Left ventricle myocardium superior (tissue), 1 donor: Measurements from ENCODE around the gene SYNGR2. TPM values are rescaled to one million over a fixed set of nuclear protein-coding genes. Genes with fewer than 3 reads are reported as not detected.
"Not testable (repeated sequence)": the region's sequence is repeated elsewhere in the genome, so short reads cannot be mapped to it uniquely, and the experiment has no call there.

Experiments used
- ATAC-seq: fragments of 200-7000 bp; cut with Tn5 transposase; one replicate; pipeline ENCODE4 v1.9.1; 2020; ENCODE audit warnings: mild to moderate bottlenecking, moderate library complexity
- DNase-seq: peaks from one replicate; pipeline ENCODE4 v3.0.0-alpha.2; 2020
- intact Hi-C: fragments of 100-400 bp; cut with micrococcal nuclease; formaldehyde crosslinking; loops from one replicate; pipeline ENCODE4 v1.11.0; 2022
- total RNA-seq: library from RNA; stranded (reverse); fragmentation: NEBNext Ultra II Directional; extraction: Animal tissue kit (Norgen Biotek cat#: 25700); gene quantifications from one replicate; pipeline ENCODE4 v1.2.1, GENCODE V29; 2021
- donor health status: DM: no; HTN: yes; CAD: no; lungs with severe emphysema.

Gene SYNGR2
- total RNA-seq, 1 donor from 2014 or later, result 120 TPM

DNA sequence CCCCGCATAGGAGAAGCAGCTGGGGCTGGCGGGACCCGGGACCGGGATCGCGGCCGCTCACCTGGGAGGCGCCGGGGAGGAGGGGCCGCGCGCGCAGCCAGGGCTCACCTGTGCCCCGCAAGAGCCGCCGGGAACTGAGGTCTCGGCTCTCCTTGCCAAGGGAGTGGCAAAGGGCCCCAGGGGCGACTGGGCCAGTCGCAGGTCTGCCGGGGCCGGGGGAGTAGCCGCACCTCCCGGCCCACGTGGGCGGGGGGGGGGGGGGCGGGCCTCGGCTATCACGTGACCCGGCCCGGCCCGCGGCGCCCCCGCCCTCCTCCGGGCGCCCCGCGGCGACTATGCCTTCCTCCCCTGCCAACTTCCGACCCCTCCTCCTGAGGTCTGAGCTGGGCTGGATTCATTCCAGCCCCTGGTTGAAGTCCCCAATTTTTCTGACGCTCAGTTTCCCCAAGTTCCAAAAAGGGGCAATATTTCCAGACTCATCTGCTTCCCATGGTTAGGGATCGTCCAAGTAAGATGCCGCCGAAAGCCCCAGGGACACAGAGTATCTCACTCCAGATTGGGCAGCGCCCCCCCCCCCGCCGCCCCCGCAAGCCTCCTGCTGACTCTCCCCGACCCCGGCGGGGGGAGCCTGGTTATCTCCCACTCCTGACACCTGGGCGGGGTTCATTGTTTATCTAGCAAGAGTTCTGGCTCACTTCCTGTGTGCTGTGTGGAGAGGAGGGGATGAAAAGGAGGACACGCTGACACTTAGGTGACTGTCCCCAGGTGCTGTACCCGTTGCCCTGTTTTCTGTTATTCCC, 39.6 kb upstream of the SYNGR2 start, which contains the start of gene TMC6:
Gene TMC6, minus strand, starts transcription at position 205 of the 800 bp plus-strand sequence. CDS start 1,923 bp downstream, outside the sequence.
- intact Hi-C loops, result no loop called here
- peak; percentile 47 for ATAC-seq
- peak; percentile 74 for DNase-seq

DNA sequence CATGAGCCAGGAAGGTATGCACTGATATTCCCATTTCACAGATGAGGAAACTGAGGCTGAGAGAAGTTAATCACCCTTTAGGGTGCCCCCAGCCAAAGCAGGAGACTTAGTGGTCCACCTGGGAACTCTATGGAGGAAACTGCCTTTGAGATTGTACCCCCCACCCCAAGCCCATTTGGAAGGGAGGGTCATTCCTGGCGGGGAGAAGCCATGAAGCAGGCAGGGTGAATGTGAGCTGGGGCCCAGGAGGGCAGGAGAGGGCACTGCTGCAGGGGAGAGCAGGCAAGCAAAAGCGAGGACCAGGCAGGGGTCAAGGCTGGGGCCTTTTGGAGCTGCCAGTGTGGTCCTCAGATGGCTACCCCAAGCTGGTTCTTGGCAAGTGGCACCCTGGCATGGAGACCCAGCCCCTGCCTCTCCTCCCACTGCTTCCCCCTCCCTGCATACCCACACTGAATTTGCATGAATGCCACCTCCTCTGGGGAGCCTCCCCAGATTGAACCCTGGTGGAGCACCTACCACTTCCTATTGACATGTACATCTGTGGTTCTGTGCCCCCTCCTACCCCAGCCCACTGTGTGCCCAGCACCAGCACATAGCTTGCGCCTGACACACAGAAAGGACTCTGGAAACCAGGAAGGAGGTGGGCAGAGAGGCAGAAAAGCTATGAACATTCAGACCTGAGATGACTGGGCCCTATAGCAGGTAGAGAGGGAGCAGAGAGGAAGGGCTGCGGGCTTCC, 38.9 kb upstream of the SYNGR2 start:
- no peak for ATAC-seq
- DNase-seq, result no peak
- intact Hi-C loops, result no loop called here

DNA sequence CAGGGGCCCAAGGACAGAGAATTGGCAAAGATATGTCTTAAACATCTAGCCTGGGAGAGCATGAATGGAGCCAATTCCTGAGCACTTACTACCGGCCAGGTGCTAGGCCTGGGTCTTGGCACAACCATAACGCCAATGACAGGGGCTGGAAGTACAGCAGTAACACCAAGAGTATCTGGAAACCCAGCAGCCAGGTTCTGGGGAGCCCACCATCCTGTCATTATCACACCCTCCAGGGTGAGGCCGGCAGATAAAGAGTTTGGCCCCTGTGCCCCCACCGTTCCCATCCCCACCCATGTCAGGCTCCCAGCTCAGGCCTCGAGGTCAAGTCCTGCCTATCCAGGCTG, 38.3 kb upstream of the SYNGR2 start:
- intact Hi-C loops, result no loop called here
- DNase-seq (no peak), ATAC-seq (no peak)

DNA sequence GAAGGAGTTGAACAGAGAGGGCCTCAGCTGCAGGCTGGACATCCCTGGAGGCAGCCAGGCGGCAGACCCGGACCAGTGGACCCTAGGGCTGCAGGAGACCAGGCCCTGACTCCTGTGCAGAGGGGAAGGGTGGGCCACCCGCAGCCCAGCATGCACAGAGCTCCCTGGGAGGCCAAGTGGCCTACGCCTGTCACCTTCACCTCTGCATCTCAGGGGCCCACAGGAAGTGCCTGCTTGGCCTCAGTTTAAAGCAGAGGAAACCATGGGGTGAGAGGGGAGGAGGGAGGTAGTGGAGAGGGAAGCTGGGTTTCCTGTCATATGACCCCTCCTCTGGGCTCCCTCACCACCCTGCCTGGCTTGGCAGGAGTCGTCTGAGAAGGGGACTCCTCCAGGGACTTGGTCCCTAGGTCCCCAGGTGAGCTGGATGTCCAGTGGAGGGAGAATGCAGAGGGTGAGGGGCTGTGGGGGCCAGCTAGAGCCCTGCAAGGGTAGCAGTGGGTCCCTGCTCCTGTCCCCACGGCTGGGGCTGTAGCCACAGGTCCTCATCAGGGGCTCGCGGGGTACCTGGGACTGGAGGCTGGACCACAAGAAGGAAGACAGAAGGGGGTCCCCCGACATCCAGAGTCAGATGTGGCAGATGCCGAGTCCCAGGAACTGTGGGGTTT, 37.8 kb upstream of the SYNGR2 start, which contains the start of gene TMC8:
Gene TMC8, plus strand, starts transcription at position 335 of the 665 bp plus-strand sequence. CDS start 818 bp downstream, outside the sequence.
- intact Hi-C loops, result no loop called here
- ATAC-seq, result no peak
- DNase-seq, result peak; percentile 53

DNA sequence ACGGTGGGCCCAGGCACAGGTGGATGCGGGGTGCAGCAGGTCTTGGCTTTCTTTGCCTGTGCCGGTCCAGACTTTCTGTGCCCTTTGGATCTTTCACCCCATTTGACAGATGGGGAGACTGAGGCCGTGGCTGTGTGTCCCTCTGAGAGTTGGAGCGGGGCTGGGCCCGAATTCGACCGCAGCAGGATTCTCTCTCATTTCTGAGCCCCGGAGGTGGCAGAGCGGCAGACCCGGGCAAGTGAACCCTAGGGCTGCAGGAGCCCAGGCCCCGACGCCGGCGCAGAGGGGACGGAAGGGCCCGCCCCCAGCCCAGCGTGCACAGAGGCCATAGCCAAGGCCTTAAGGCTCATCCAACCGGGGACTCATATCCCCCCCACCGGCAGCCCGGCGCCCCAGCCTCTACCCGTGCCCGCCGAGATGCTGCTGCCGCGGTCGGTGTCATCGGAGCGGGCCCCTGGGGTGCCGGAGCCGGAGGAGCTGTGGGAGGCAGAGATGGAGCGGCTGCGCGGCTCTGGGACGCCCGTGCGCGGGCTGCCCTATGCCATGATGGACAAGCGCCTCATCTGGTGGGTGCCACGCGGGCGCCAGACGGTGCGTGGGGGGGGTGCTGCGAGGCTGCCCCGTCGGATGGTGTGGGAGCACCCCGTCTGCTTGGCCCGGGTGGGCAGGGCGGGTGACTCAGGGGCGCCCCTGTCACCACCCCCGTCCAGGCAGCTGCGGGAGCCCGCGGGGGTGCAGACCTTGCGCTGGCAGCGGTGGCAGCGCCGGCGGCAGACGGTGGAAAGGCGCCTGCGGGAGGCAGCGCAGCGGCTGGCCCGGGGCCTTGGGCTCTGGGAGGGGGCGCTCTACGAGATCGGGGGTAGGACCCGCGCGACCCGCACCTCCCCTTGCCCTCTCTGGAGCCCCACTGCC, 37.0 kb upstream of the SYNGR2 start:
- ATAC-seq (no peak), DNase-seq (peak; percentile 40)
- intact Hi-C loops, result no loop called here

DNA sequence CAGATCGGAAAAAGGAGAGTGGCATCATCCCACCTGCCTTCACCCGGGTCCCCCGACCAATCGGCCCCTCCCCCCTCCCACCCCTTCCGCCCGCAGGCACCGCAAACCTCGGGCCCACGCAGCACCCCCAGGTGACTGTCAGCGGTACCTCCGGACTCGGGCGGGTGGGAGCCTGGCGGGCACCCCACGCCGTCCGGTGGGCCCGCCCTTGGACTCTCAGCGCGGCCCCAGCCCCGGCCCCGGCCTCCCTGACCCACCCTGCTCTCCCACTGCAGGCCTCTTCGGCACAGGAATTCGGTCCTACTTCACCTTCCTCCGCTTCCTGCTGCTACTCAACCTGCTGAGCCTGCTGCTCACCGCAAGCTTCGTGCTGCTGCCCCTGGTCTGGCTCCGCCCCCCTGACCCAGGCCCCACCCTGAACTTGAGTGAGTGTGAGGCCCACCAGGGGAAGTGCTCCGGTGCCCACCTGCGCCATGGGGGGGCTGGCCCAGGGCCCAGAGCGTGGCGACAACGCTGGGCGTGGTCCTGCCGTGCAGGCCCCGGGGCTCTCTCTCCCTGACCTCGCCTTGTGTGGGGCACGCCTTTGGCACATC, 36.2 kb upstream of the SYNGR2 start:
- DNase-seq (peak; percentile 39), ATAC-seq (no peak)
- intact Hi-C loops, result no loop called here

DNA sequence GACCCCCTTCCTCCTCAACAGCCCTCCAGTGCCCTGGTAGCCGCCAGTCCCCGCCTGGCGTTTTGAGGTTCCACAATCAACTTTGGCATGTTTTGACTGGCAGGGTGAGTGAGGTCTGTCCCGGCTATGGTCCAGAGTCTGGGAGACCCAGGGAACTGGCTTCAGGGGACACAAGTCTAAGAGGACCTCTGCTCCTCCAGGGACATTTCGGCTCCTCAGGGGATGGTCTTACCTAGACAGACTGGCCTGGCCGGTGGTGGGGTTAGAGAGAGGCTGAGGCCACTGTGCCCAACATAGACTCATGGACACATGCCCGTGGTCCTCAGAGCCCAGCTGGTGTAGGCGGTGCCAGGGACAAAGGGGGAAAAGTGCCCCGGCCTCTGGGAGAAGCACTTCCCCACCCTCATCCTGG, 35.6 kb upstream of the SYNGR2 start:
- intact Hi-C loops, result no loop called here
- DNase-seq (no peak), ATAC-seq (no peak)

DNA sequence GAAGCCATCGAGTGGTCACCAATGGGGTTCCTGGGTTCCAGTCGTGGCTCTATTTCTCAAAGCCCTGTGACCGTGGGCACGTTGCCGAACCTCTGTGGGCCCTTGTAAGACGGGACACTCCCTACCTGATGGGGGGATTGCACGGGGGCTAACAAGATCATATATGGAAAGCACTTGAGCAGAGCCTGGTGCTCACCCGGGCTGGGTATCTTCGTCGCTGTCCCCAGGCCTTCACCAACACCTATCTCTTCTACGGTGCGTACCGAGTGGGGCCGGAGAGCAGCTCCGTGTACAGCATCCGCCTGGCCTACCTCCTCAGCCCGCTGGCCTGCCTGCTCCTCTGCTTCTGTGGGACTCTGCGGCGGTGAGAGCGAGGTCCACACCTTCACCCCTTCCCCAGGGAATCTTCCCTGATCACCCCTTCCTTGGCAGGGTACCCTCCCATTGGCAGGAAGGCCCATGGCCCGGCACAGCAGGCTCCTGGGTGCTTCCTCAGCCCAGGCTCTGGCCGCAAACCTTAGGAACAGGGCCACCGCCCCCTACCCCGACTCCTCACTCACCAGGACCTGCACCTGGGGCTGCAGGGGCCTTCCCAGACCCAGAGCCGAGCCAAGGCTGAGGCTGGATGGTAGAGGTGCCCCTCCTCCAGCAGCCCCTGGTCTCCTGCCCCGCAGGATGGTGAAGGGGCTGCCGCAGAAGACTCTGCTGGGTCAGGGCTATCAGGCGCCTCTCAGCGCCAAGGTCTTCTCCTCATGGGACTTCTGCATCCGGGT, 35.0 kb upstream of the SYNGR2 start:
- ATAC-seq (no peak), DNase-seq (no peak)
- intact Hi-C loops, result no loop called here

DNA sequence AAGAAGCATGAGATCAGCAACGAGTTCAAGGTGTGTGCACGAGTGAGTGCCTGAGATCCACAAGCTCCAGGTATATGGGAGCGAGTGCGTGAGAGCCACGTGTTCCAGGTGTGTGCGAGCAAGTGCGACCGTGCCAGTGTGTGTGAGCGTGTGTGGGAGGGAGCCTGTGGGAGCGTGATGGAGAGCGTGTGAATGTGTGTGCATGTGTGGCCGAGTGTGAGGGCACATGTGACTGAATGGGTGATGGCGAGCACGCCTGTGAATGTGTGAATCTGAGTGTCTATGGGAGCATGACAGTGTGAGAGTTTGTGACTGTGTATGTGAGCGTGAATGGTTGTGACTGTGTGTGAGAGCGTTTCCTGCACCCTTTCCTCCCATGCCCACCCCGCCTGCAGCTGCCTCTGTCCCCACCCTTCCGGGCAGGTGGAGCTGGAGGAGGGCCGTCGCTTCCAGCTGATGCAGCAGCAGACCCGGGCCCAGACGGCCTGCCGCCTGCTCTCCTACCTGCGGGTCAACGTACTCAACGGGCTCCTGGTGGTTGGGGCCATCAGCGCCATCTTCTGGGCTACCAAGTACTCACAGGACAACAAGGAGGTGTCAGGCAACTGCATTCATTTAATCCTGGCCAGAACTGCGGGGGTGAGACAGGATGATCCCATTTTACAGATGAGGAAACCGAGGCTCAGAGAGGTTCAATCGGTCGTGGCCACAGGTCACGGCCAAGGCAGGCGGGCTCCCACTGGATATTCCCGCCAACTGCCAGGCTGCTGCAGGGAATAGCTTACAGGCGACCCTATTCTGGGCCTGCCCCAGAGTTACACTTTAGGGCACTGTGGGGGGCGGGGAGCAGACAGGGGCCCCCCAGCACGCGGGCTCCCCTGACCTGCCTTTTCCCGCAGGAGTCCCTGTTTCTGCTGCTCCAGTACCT, 34.1 kb upstream of the SYNGR2 start:
- intact Hi-C loops, result no loop called here
- peak; percentile 16 for ATAC-seq
- peak; percentile 67 for DNase-seq

DNA sequence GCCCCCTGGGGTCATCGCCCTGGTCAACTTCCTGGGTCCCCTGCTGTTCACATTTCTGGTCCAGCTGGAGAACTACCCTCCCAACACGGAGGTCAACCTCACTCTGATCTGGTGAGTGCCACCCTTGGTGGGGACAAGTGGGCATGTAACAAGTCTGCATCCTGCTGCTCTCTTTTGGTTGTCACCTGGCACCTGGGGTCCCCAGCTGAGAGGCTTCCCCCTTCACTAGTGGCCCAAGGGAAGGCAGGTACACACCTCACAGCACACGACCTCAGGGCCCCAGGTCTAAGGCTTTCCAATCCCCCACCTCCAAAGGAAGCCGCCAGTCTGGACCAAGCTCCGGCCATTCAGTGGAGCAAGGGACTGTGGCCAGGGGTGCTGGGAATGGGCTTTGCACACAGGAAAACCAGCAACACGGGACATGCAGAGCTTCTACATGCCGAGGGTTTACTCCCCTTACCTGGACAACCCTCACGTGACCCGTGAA, 33.4 kb upstream of the SYNGR2 start:
- DNase-seq (no peak), ATAC-seq (no peak)
- intact Hi-C loops, result no loop called here

DNA sequence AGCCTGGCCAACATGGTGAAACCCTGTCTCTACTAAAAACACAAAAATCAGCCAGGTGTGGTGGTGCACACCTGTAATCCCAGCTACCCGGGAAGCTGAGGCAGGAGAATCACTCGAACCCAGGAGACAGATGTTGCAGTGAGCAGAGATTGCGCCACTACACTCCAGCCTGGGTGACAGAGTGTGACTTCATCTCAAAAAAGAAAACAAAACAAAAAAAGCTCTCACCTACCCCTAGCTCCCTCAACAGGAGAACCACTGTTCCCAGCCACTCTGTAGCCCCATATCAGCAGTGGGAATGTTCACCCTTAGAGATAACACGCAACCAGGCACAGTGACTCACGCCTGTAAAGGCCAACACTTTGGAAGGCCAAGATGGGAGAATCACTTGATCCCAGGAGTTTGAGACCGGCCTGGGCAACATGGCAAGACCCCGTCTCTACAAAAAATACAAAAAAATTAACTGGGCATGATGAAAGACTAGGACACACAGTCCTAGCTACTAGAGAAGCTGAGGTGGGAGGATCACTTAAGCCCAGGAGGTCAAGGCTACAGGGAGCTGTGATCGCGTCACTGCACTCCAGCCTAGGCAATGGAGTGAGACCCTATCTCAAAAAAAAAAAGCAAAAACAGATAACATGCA, 32.4 kb upstream of the SYNGR2 start:
- DNase-seq, result no peak
- intact Hi-C loops, result no loop called here
- no peak for ATAC-seq

DNA sequence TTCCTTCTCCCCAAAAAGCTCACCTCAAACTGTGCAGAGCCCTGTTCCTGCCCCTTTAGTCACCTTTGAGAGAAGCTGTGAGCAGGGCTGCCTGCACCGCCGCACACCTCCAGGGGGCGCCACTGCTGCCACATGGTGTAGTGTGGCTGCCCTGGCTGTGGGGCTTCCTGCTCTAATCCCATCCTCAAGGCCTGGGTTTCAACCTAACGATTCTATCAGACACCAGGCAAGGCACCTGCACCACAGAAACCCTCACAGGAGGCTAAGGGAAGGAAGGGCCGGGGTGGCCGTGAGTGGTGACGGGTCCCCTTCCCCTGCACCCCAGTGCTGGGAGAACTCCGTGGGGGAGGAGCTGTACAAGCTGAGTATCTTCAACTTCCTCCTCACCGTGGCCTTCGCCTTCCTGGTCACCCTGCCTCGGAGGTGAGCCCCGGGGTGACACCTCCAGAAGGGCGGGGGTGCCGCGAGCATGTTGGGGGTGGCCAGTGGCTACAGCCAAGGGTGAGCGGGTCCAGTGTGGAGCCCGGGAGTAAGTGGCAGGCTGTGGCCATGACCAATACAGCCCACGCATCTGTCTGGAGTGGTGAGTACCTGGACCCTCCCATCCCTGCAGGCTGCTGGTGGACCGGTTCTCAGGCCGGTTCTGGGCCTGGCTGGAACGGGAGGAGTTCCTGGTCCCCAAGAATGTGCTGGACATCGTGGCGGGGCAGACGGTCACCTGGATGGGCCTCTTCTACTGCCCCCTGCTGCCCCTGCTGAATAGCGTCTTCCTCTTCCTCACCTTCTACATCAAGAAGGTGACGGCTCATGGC, 30.8 kb upstream of the SYNGR2 start:
- ATAC-seq (no peak), DNase-seq (peak; percentile 34)
- intact Hi-C loops, result no loop called here

DNA sequence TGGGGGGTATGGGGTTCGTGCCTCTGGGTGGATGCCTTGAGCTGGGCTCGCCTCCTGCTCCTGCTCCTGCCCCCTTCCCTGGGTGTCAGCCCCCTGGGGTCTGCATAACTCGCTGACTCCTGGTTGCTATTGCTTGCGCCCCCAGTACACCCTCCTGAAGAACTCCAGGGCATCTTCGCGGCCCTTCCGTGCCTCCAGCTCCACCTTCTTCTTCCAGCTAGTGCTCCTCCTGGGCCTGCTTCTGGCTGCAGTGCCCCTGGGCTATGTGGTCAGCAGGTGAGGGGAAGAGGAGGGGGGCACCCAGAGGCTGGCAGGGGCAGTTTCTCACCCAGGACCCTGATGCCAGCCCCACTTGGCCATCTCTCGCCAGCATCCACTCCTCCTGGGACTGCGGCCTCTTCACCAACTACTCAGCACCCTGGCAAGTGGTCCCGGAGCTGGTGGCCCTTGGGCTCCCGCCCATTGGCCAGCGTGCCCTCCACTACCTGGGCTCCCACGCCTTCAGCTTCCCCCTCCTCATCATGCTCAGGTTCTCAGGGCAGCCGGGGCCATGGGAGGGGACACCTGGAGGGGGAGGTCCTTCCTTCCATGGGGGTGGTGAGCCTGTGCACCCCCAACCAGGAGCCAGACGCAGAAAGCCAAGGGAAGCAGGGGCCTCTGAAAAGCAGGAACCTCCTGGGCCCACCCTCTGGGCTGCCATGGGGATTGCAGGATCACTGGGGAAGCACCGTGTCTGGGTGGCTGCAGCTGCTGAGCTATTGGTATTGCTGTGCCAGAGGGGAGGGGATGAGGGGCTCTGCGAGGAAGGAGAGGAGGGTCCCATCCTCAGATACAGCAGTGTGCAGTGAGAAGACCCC, 29.9 kb upstream of the SYNGR2 start:
- DNase-seq (no peak), ATAC-seq (no peak)
- intact Hi-C loops, result no loop called here

DNA sequence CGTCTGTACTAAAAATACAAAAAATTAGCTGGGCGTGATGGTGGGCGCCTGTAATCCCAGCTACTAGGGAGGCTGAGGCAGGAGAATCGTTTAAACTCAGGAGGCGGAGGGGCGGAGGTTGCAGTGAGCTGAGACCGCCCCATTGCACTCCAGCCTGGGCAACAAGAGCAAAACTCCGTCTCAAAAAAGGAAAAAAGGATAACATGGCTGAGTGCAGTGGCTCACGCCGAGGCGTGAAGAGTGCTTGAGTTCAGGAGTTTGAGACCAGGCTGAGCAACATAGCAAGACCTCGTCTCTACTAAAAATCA, 28.6 kb upstream of the SYNGR2 start:
- intact Hi-C loops, DNase-seq, ATAC-seq: not testable (repeated sequence)
